ENCODE results near the gene RAB3IP.

Gene RAB3IP

GRCh38 chr12:69738351-69739286 is at the start of gene RAB3IP:
Gene RAB3IP, plus strand, starts transcription at chr12:69738860. Its CDS starts 16,549 bp downstream, at chr12:69755409.
- DNase-seq, result peak; percentile 74

GRCh38 chr12:69689638-69690037 is 49.0 kb upstream of the RAB3IP start:
- no peak for DNase-seq

- no peak for DNase-seq
Measured at GRCh38 chr12:69694123-69694522, 44.5 kb upstream of the RAB3IP start.

GRCh38 chr12:69698054-69698453 is 40.6 kb upstream of the RAB3IP start:
- DNase-seq, result no peak

- no peak for DNase-seq
Measured at GRCh38 chr12:69698769-69699540, 39.7 kb upstream of the RAB3IP start, which contains the start of gene BEST3. Gene BEST3, minus strand, starts transcription at chr12:69699303. Its CDS starts 1,505 bp downstream, at chr12:69697798.

- DNase-seq, result peak; percentile 6
Measured at GRCh38 chr12:69701826-69702225, 36.8 kb upstream of the RAB3IP start.

- DNase-seq, result no peak
Measured at GRCh38 chr12:69703146-69703642, 35.5 kb upstream of the RAB3IP start.

- DNase-seq, result no peak
Measured at GRCh38 chr12:69704357-69704756, 34.3 kb upstream of the RAB3IP start.

GRCh38 chr12:69708649-69709048 is 30.0 kb upstream of the RAB3IP start:
- no peak for DNase-seq

GRCh38 chr12:69712826-69713225 is 25.8 kb upstream of the RAB3IP start:
- no peak for DNase-seq

GRCh38 chr12:69714542-69714941 is 24.1 kb upstream of the RAB3IP start:
- no peak for DNase-seq

- DNase-seq, result no peak
Measured at GRCh38 chr12:69719336-69720316, 19.0 kb upstream of the RAB3IP start.

GRCh38 chr12:69720750-69721149 is 17.9 kb upstream of the RAB3IP start:
- DNase-seq, result no peak

GRCh38 chr12:69726922-69727321 is 11.7 kb upstream of the RAB3IP start:
- DNase-seq, result peak; percentile 3

GRCh38 chr12:69732088-69732487 is 6.6 kb upstream of the RAB3IP start:
- DNase-seq, result peak; percentile 25

- no peak for DNase-seq
Measured at GRCh38 chr12:69733638-69734037, 5.0 kb upstream of the RAB3IP start.

- DNase-seq, result peak; percentile 18
Measured at GRCh38 chr12:69739287-69740191, 879 bp downstream of the RAB3IP start.

GRCh38 chr12:69744109-69744508 is 5.4 kb downstream of the RAB3IP start:
- no peak for DNase-seq

GRCh38 chr12:69751476-69751875 is 12.8 kb downstream of the RAB3IP start:
- DNase-seq, result no peak

GRCh38 chr12:69755302-69755701 is 16.6 kb downstream of the RAB3IP start:
- DNase-seq, result no peak

- no peak for DNase-seq
Measured at GRCh38 chr12:69756088-69756755, 17.6 kb downstream of the RAB3IP start.
